Nephron progenitor cell (in vitro differentiated cells): ENCODE data around the gene CCDC178.

Source experiments
- DNase-seq: peaks from one replicate; pipeline ENCODE4 v3.0.0; 2021
- H3K27ac Mint-ChIP-seq: 2 replicates; pipeline ENCODE4 v1.8.0; 2021; ENCODE audit warnings: mild to moderate bottlenecking, moderate library complexity, mixed read lengths
- H3K27me3 Mint-ChIP-seq: 2 replicates; pipeline ENCODE4 v1.8.0; 2021; ENCODE audit warnings: mild to moderate bottlenecking, low read depth, mixed read lengths; ENCODE audit not compliant: poor library complexity
- H3K36me3 Mint-ChIP-seq: 2 replicates; pipeline ENCODE4 v1.8.0; 2021; ENCODE audit warnings: low read depth, mixed read lengths
- H3K4me1 Mint-ChIP-seq: 2 replicates; pipeline ENCODE4 v1.8.0; 2021; ENCODE audit warnings: mixed read lengths
- H3K4me3 Mint-ChIP-seq: 2 replicates; pipeline ENCODE4 v1.8.0; 2021; ENCODE audit warnings: mild to moderate bottlenecking, moderate library complexity, mixed read lengths
- H3K9me3 Mint-ChIP-seq: 2 replicates; pipeline ENCODE4 v1.8.0; 2021; ENCODE audit warnings: mild to moderate bottlenecking, moderate library complexity, mixed read lengths
- TF ChIP-seq, protein P1 (sequence below): fragments of 200-600 bp; sonication (generic); IDR thresholded peaks from 2 replicates; pipeline ENCODE4 v1.5.0; 2021; ENCODE audit warnings: antibody characterized with exemption

The CCDC178 gene

GRCh38 chr18:32930695-32931301 lies 509.7 kb downstream of the CCDC178 start:
- Mint-ChIP-seq H3K4me3 (no peak overlapping the region), H3K36me3 (no peaks in the 10 kb centered on the region), H3K27me3 (peaks cover 3% of the 10 kb centered on the region), H3K27ac (no peak overlapping the region), H3K4me1 (peaks cover 18% of the 10 kb centered on the region), H3K9me3 (peaks cover 13% of the 10 kb centered on the region)
- DNase-seq, result no peak
- TF ChIP-seq, protein P1, sequence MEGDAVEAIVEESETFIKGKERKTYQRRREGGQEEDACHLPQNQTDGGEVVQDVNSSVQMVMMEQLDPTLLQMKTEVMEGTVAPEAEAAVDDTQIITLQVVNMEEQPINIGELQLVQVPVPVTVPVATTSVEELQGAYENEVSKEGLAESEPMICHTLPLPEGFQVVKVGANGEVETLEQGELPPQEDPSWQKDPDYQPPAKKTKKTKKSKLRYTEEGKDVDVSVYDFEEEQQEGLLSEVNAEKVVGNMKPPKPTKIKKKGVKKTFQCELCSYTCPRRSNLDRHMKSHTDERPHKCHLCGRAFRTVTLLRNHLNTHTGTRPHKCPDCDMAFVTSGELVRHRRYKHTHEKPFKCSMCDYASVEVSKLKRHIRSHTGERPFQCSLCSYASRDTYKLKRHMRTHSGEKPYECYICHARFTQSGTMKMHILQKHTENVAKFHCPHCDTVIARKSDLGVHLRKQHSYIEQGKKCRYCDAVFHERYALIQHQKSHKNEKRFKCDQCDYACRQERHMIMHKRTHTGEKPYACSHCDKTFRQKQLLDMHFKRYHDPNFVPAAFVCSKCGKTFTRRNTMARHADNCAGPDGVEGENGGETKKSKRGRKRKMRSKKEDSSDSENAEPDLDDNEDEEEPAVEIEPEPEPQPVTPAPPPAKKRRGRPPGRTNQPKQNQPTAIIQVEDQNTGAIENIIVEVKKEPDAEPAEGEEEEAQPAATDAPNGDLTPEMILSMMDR, result peak; percentile 78

- TF ChIP-seq, protein P1, result no peak
Observed at GRCh38 chr18:32929213-32929612, 511.3 kb downstream of the CCDC178 start.

GRCh38 chr18:32922951-32923430 lies 517.5 kb downstream of the CCDC178 start:
- Mint-ChIP-seq H3K4me1 (peaks cover 30% of the 10 kb centered on the region), H3K36me3 (no peaks in the 10 kb centered on the region), H3K27ac (no peak overlapping the region), H3K27me3 (peaks cover 3% of the 10 kb centered on the region), H3K4me3 (no peak overlapping the region), H3K9me3 (no peaks in the 10 kb centered on the region)
- TF ChIP-seq, protein P1, result no peak
- DNase-seq, result no peak

More at GRCh38 chr18:32929213-32929612, 511.3 kb downstream of the CCDC178 start:
- Mint-ChIP-seq H3K4me1 (peaks cover 18% of the 10 kb centered on the region), H3K36me3 (no peaks in the 10 kb centered on the region), H3K4me3 (no peak overlapping the region), H3K27ac (no peak overlapping the region), H3K27me3 (peaks cover 3% of the 10 kb centered on the region), H3K9me3 (peaks cover 9% of the 10 kb centered on the region)
- DNase-seq, result no peak

GRCh38 chr18:32920796-32921787 lies 519.4 kb downstream of the CCDC178 start:
- H3K27ac Mint-ChIP-seq, result peak overlapping the region; percentile 84
- peaks cover 39% of the 10 kb centered on the region for H3K4me1 Mint-ChIP-seq

GRCh38 chr18:32919799-32920198 lies 520.7 kb downstream of the CCDC178 start:
- Mint-ChIP-seq H3K27ac (no peak overlapping the region), H3K4me3 (no peak overlapping the region), H3K27me3 (no peaks in the 10 kb centered on the region), H3K4me1 (peaks cover 39% of the 10 kb centered on the region), H3K9me3 (no peaks in the 10 kb centered on the region), H3K36me3 (no peaks in the 10 kb centered on the region)
- TF ChIP-seq, protein P1, result peak; percentile 64
- peak; percentile 20 for DNase-seq

More at GRCh38 chr18:32920796-32921787, 519.4 kb downstream of the CCDC178 start:
- no peak for DNase-seq
- TF ChIP-seq, protein P1, result no peak
- Mint-ChIP-seq H3K36me3 (no peaks in the 10 kb centered on the region), H3K27me3 (no peaks in the 10 kb centered on the region), H3K9me3 (no peaks in the 10 kb centered on the region), H3K4me3 (no peak overlapping the region)
